Upper lobe of left lung (tissue), 4 donors: ENCODE data around the gene WSB1.

ENCODE experiments used
- CTCF ChIP-seq, 6 experiments: fragments of 450-650 bp in 4 of 6; fragments of 200-600 bp in 2 of 6; sonication (generic) in 2 of 6; IDR thresholded peaks; one replicate each; pipeline ENCODE4 v1.5.1; 2016 to 2019; ENCODE audit warnings: antibody characterized with exemption in 6 of 6
- POLR2A ChIP-seq, 4 donors: fragments of 450-650 bp; IDR thresholded peaks; one replicate each; pipeline ENCODE4 v1.5.1; 2016 to 2017; ENCODE audit warnings: antibody characterized with exemption in 4 of 4, mild to moderate bottlenecking in 2 of 4
- POLR2AphosphoS5 ChIP-seq, 2 donors: sonication (generic); formaldehyde crosslinking; IDR thresholded peaks; one replicate each; pipeline ENCODE4 v1.5.1; 2017; ENCODE audit warnings: antibody characterized with exemption in 2 of 2

DNA sequence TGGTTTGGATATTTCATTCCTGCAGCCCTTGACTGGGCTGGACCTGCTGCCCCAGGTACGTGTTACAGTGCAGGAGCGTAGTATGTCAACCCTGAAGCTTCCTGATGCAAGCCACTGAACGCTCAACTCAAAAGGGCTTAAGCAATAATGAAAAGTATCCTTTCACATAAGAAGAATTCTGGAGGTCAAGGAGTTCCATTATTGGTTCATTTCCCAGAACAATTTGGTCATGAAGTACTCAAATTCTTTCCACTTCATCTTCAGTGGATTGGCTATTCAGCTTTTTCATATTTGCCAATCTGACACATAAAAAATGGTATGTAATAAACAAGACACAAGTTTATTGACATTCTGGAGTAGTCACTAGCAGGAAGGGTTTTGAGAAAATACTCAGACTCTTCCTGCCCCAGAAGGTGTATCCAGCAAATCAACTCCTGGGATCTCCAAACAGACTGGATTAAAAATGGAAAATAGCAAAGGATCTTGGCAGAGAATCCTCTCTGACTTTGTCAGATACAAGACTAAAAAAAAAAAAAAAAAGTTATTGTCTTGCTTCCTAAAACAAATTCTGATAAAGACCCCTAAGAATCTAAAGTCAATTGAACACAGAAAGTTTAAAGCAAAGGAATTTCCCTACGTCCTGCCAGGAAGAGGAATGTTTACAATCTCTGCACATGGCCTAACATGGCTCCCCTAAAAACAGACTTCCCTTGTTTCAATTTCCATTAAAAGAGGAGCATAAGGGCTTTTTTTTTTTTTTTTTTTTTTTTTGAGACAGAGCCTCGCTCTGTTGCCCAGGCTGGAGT, 37.5 kb upstream of the WSB1 start:
- TF ChIP-seq CTCF (IDR thresholded peaks at IDR 0.05) (no peak), POLR2A (IDR thresholded peaks at IDR 0.05) (peak in 1 of 4 donors; percentile 28), POLR2AphosphoS5 (IDR thresholded peaks at IDR 0.05) (peak; percentile 52 to 87)
